Activated naive CD4-positive, alpha-beta T cell treated with anti-CD3 and anti-CD28 coated beads, Interleukin-2, amount 50 U/mL, for 24 hours (primary cell): ENCODE data around the gene SCFD2.
"Not testable (repeated sequence)": the region's sequence is repeated elsewhere in the genome, so short reads cannot be mapped to it uniquely, and the experiment has no call there.

ENCODE experiments used
- H3K27ac Mint-ChIP-seq: one replicate; pipeline ENCODE4 v1.8.0; 2021; ENCODE audit warnings: mild to moderate bottlenecking, mixed read lengths
- H3K27me3 Mint-ChIP-seq: one replicate; pipeline ENCODE4 v1.8.0; 2021; ENCODE audit warnings: mixed read lengths
- H3K36me3 Mint-ChIP-seq: one replicate; pipeline ENCODE4 v1.8.0; 2021; ENCODE audit warnings: mixed read lengths
- H3K4me1 Mint-ChIP-seq: one replicate; pipeline ENCODE4 v1.8.0; 2021; ENCODE audit warnings: mixed read lengths
- H3K4me3 Mint-ChIP-seq: one replicate; pipeline ENCODE4 v1.8.0; 2021; ENCODE audit warnings: mild to moderate bottlenecking, mixed read lengths
- H3K9me3 Mint-ChIP-seq: one replicate; pipeline ENCODE4 v1.8.0; 2021; ENCODE audit warnings: mixed read lengths

The SCFD2 gene

GRCh38 chr4:53161787-53162433 lies 204.0 kb downstream of the SCFD2 start:
- peaks cover 5% of the 10 kb centered on the region for H3K9me3 Mint-ChIP-seq
- no peaks in the 10 kb centered on the region for H3K27me3 Mint-ChIP-seq
- H3K27ac Mint-ChIP-seq: no peak overlapping the region
- no peaks in the 10 kb centered on the region for H3K4me1 Mint-ChIP-seq
- peaks cover 33% of the 10 kb centered on the region for H3K36me3 Mint-ChIP-seq
- H3K4me3 Mint-ChIP-seq: no peak overlapping the region

GRCh38 chr4:53161051-53161786 lies 204.6 kb downstream of the SCFD2 start:
- Mint-ChIP-seq H3K27me3 (no peaks in the 10 kb centered on the region), H3K4me1 (no peaks in the 10 kb centered on the region), H3K4me3 (no peak overlapping the region), H3K27ac (no peak overlapping the region), H3K9me3 (peaks cover 2% of the 10 kb centered on the region), H3K36me3 (peaks cover 27% of the 10 kb centered on the region)

- H3K4me1 Mint-ChIP-seq: no peaks in the 10 kb centered on the region
- no peaks in the 10 kb centered on the region for H3K9me3 Mint-ChIP-seq
- no peaks in the 10 kb centered on the region for H3K27me3 Mint-ChIP-seq
- no peak overlapping the region for H3K27ac Mint-ChIP-seq
- H3K4me3 Mint-ChIP-seq: no peak overlapping the region
- peaks cover 28% of the 10 kb centered on the region for H3K36me3 Mint-ChIP-seq
Observed at GRCh38 chr4:53156896-53157295, 209.0 kb downstream of the SCFD2 start.

- Mint-ChIP-seq H3K36me3 (peaks cover 15% of the 10 kb centered on the region), H3K4me3 (no peak overlapping the region), H3K27ac (no peak overlapping the region), H3K9me3 (no peaks in the 10 kb centered on the region), H3K27me3 (no peaks in the 10 kb centered on the region), H3K4me1 (peaks cover 4% of the 10 kb centered on the region)
Observed at GRCh38 chr4:53152467-53152866, 213.4 kb downstream of the SCFD2 start.

- H3K36me3 Mint-ChIP-seq: peaks cover 14% of the 10 kb centered on the region
- H3K27ac Mint-ChIP-seq: no peak overlapping the region
- H3K4me3 Mint-ChIP-seq: no peak overlapping the region
- H3K27me3 Mint-ChIP-seq: no peaks in the 10 kb centered on the region
- no peaks in the 10 kb centered on the region for H3K9me3 Mint-ChIP-seq
- H3K4me1 Mint-ChIP-seq: peaks cover 4% of the 10 kb centered on the region
Observed at GRCh38 chr4:53151489-53151788, 214.4 kb downstream of the SCFD2 start.

GRCh38 chr4:53150631-53151488 lies 215.0 kb downstream of the SCFD2 start:
- H3K27me3 Mint-ChIP-seq: no peaks in the 10 kb centered on the region
- H3K36me3 Mint-ChIP-seq: peaks cover 14% of the 10 kb centered on the region
- H3K4me3 Mint-ChIP-seq: no peak overlapping the region
- H3K9me3 Mint-ChIP-seq: no peaks in the 10 kb centered on the region
- peaks cover 4% of the 10 kb centered on the region for H3K4me1 Mint-ChIP-seq
- H3K27ac Mint-ChIP-seq: no peak overlapping the region

GRCh38 chr4:53147711-53148110 lies 218.2 kb downstream of the SCFD2 start:
- Mint-ChIP-seq H3K36me3 (peaks cover 13% of the 10 kb centered on the region), H3K9me3 (no peaks in the 10 kb centered on the region), H3K27me3 (no peaks in the 10 kb centered on the region), H3K4me3 (no peak overlapping the region), H3K27ac (no peak overlapping the region), H3K4me1 (peaks cover 4% of the 10 kb centered on the region)

- Mint-ChIP-seq H3K4me3 (no peak overlapping the region), H3K4me1 (peaks cover 4% of the 10 kb centered on the region), H3K9me3 (no peaks in the 10 kb centered on the region), H3K27me3 (no peaks in the 10 kb centered on the region), H3K27ac (no peak overlapping the region), H3K36me3 (peaks cover 17% of the 10 kb centered on the region)
Observed at GRCh38 chr4:53147197-53147596, 218.7 kb downstream of the SCFD2 start.

- H3K4me1 Mint-ChIP-seq: no peaks in the 10 kb centered on the region
- peaks cover 32% of the 10 kb centered on the region for H3K36me3 Mint-ChIP-seq
- H3K27ac Mint-ChIP-seq: no peak overlapping the region
- H3K27me3 Mint-ChIP-seq: no peaks in the 10 kb centered on the region
- no peaks in the 10 kb centered on the region for H3K9me3 Mint-ChIP-seq
- no peak overlapping the region for H3K4me3 Mint-ChIP-seq
Observed at GRCh38 chr4:53141308-53141707, 224.6 kb downstream of the SCFD2 start.

GRCh38 chr4:53139256-53139655 lies 226.6 kb downstream of the SCFD2 start:
- not testable (repeated sequence) for H3K4me1 Mint-ChIP-seq, H3K27ac Mint-ChIP-seq, H3K27me3 Mint-ChIP-seq, H3K4me3 Mint-ChIP-seq, H3K9me3 Mint-ChIP-seq
- peaks cover 25% of the 10 kb centered on the region for H3K36me3 Mint-ChIP-seq

GRCh38 chr4:53137468-53137867 lies 228.4 kb downstream of the SCFD2 start:
- peaks cover 4% of the 10 kb centered on the region for H3K4me1 Mint-ChIP-seq
- H3K9me3 Mint-ChIP-seq: no peaks in the 10 kb centered on the region
- no peak overlapping the region for H3K4me3 Mint-ChIP-seq
- no peaks in the 10 kb centered on the region for H3K27me3 Mint-ChIP-seq
- H3K36me3 Mint-ChIP-seq: peaks cover 26% of the 10 kb centered on the region
- no peak overlapping the region for H3K27ac Mint-ChIP-seq

- H3K4me3 Mint-ChIP-seq: no peak overlapping the region
- no peak overlapping the region for H3K27ac Mint-ChIP-seq
- H3K4me1 Mint-ChIP-seq: peaks cover 9% of the 10 kb centered on the region
- no peaks in the 10 kb centered on the region for H3K9me3 Mint-ChIP-seq
- H3K36me3 Mint-ChIP-seq: peaks cover 24% of the 10 kb centered on the region
- no peaks in the 10 kb centered on the region for H3K27me3 Mint-ChIP-seq
Observed at GRCh38 chr4:53136954-53137353, 228.9 kb downstream of the SCFD2 start.

- Mint-ChIP-seq H3K36me3 (peaks cover 21% of the 10 kb centered on the region), H3K4me1 (peaks cover 16% of the 10 kb centered on the region), H3K27ac (peak overlapping the region; percentile 95), H3K27me3 (no peaks in the 10 kb centered on the region), H3K4me3 (peak overlapping the region; percentile 12), H3K9me3 (no peaks in the 10 kb centered on the region)
Observed at GRCh38 chr4:53132132-53132891, 233.5 kb downstream of the SCFD2 start.

- Mint-ChIP-seq H3K4me1 (peaks cover 16% of the 10 kb centered on the region), H3K9me3 (no peaks in the 10 kb centered on the region), H3K4me3 (no peak overlapping the region), H3K27ac (peak overlapping the region; percentile 2), H3K36me3 (peaks cover 24% of the 10 kb centered on the region), H3K27me3 (no peaks in the 10 kb centered on the region)
Observed at GRCh38 chr4:53131562-53131925, 234.3 kb downstream of the SCFD2 start.

- no peak overlapping the region for H3K4me3 Mint-ChIP-seq
- peaks cover 23% of the 10 kb centered on the region for H3K36me3 Mint-ChIP-seq
- no peaks in the 10 kb centered on the region for H3K27me3 Mint-ChIP-seq
- H3K27ac Mint-ChIP-seq: no peak overlapping the region
- no peaks in the 10 kb centered on the region for H3K9me3 Mint-ChIP-seq
- H3K4me1 Mint-ChIP-seq: peaks cover 16% of the 10 kb centered on the region
Observed at GRCh38 chr4:53130896-53131561, 234.8 kb downstream of the SCFD2 start.
